H1 (cell line): ENCODE measurements around the gene CHCHD6. TPM values are rescaled to one million over a fixed set of nuclear protein-coding genes. Genes with fewer than 3 reads are reported as not detected.

ENCODE experiments used
- CTCF ChIA-PET: fragments of 300-600 bp; sonication (Branson Sonifier 250); formaldehyde crosslinking; loops from one replicate; lab custom pipeline; 2021; ENCODE audit not compliant: partially characterized antibody; lab: Charles Lee
- POLR2A ChIA-PET: fragments of 300-600 bp; sonication (Branson Sonifier 250); formaldehyde crosslinking; loops from one replicate; lab custom pipeline; 2021; ENCODE audit warnings: inconsistent platforms; ENCODE audit not compliant: partially characterized antibody; lab: Charles Lee
- DNase-seq, 2 experiments: peaks; one replicate each; pipeline versions ENCODE4 v3.0.0 to v3.0.0-alpha.2; 2010 to 2022; ENCODE audit warnings: low spot score in 2 of 2, low read depth in 1 of 2, mixed read lengths in 1 of 2
- FAIRE-seq: peaks from 2 replicates; lab custom pipeline; 2011; peaks lifted over from hg19 to GRCh38; lab: Jason Lieb, UNC
- H2AFZ ChIP-seq: 2 replicates; pipeline ENCODE4 v1.8.1; 2012; ENCODE audit warnings: low read length, inconsistent platforms
- H2AK5ac ChIP-seq: 2 replicates; pipeline ENCODE4 v1.6.1; 2013; ENCODE audit warnings: low read depth, low read length
- H2BK120ac ChIP-seq: replicated peaks from 2 replicates; pipeline ENCODE3; 2013; ENCODE audit warnings: low read depth, low read length, inconsistent platforms
- H2BK12ac ChIP-seq: 2 replicates; pipeline ENCODE4 v1.6.1; 2013; ENCODE audit warnings: low read depth, low read length
- H2BK15ac ChIP-seq: 2 replicates; pipeline ENCODE4 v1.6.1; 2013; ENCODE audit warnings: low read length
- H2BK20ac ChIP-seq: 2 replicates; pipeline ENCODE4 v1.6.1; 2013; ENCODE audit warnings: low read length
- H2BK5ac ChIP-seq: 2 replicates; pipeline ENCODE4 v1.6.1; 2013; ENCODE audit warnings: low read depth, low read length
- H3K14ac ChIP-seq: 2 replicates; pipeline ENCODE4 v1.6.1; 2013; ENCODE audit warnings: inconsistent platforms; ENCODE audit not compliant: insufficient read length
- H3K18ac ChIP-seq: 2 replicates; pipeline ENCODE4 v1.6.1; 2013; ENCODE audit warnings: low read length; ENCODE audit errors: extremely low read depth
- H3K23ac ChIP-seq: 2 replicates; pipeline ENCODE4 v1.6.1; 2013; ENCODE audit warnings: inconsistent platforms; ENCODE audit not compliant: insufficient read length
- H3K23me2 ChIP-seq: 2 replicates; pipeline ENCODE4 v1.6.1; 2013; ENCODE audit warnings: low read depth, low read length
- H3K27ac ChIP-seq: 2 replicates; pipeline ENCODE4 v1.6.1; 2011; ENCODE audit warnings: low read depth, low read length, inconsistent platforms
- H3K27me3 ChIP-seq, 4 experiments: replicated peaks in 1 of 4; 1 replicate in 1 of 4; 2 replicates in 3 of 4; pipeline versions ENCODE4 v1.6.1 to v1.8.1; 2011 to 2013; ENCODE audit warnings: low read length in 3 of 4, mild to moderate bottlenecking in 3 of 4, inconsistent platforms in 2 of 4, mixed read lengths in 2 of 4, moderate library complexity in 1 of 4; ENCODE audit not compliant: control insufficient read depth in 3 of 4, insufficient read depth in 3 of 4; ENCODE audit errors: extremely low read depth in 1 of 4
- H3K36me3 ChIP-seq, 4 experiments: 2 replicates each; pipeline versions ENCODE4 v1.6.1 to v1.8.1; 2011 to 2013; ENCODE audit warnings: mild to moderate bottlenecking in 4 of 4, low read length in 3 of 4, moderate library complexity in 2 of 4, control low read depth in 1 of 4, inconsistent platforms in 1 of 4; ENCODE audit not compliant: insufficient read depth in 4 of 4, control insufficient read depth in 2 of 4
- H3K4ac ChIP-seq: replicated peaks from 2 replicates; pipeline ENCODE3; 2013; ENCODE audit warnings: low read length, low read depth, mixed read lengths, inconsistent platforms; ENCODE audit not compliant: insufficient read length
- H3K4me1 ChIP-seq, 4 experiments: replicated peaks in 1 of 4; 1 replicate in 1 of 4; 2 replicates in 3 of 4; pipeline versions ENCODE4 v1.6.1 to v1.8.1; 2011 to 2013; ENCODE audit warnings: low read length in 3 of 4, inconsistent platforms in 2 of 4, mixed read lengths in 1 of 4; ENCODE audit not compliant: insufficient read depth in 4 of 4, control insufficient read depth in 3 of 4
- H3K4me2 ChIP-seq, 2 experiments: 2 replicates each; pipeline versions ENCODE4 v1.6.1 to v1.8.1; 2011 to 2013; ENCODE audit warnings: low read depth in 2 of 2, low read length in 2 of 2, control low read depth in 1 of 2, inconsistent platforms in 1 of 2, mild to moderate bottlenecking in 1 of 2; ENCODE audit not compliant: insufficient read depth in 1 of 2
- H3K4me3 ChIP-seq, 4 experiments: fragments of 200-600, 300-600 bp in 1 of 4; sonication (generic), shearing (Covaris generic), sonication (Bioruptor Twin) in 1 of 4; 2 replicates each; pipeline versions ENCODE4 v1.5.1 to v1.8.1; 2011 to 2016; ENCODE audit warnings: low read length in 4 of 4, low read depth in 3 of 4, control low read depth in 2 of 4, inconsistent platforms in 2 of 4, mild to moderate bottlenecking in 2 of 4, mixed read lengths in 1 of 4, moderate library complexity in 1 of 4; ENCODE audit not compliant: insufficient read depth in 2 of 4; ENCODE audit errors: extremely low read depth in 1 of 4
- H3K56ac ChIP-seq: replicated peaks from 2 replicates; pipeline ENCODE3; 2013; ENCODE audit warnings: low read depth, mild to moderate bottlenecking, mixed read lengths, low read length, inconsistent platforms; ENCODE audit not compliant: insufficient read length
- H3K79me1 ChIP-seq: 2 replicates; pipeline ENCODE4 v1.6.1; 2013; ENCODE audit warnings: low read depth, low read length, control low read depth
- H3K79me2 ChIP-seq, 2 experiments: 2 replicates each; pipeline versions ENCODE4 v1.6.1 to v1.8.1; 2012 to 2013; ENCODE audit warnings: low read length in 2 of 2, mild to moderate bottlenecking in 2 of 2, inconsistent platforms in 1 of 2; ENCODE audit not compliant: insufficient read depth in 2 of 2, control insufficient read depth in 1 of 2
- H3K9ac ChIP-seq, 4 experiments: replicated peaks in 1 of 4; 1 replicate in 1 of 4; 2 replicates in 3 of 4; pipeline versions ENCODE4 v1.6.1 to v1.8.1; 2011 to 2013; ENCODE audit warnings: low read depth in 3 of 4, low read length in 3 of 4, control low read depth in 2 of 4, mild to moderate bottlenecking in 2 of 4, moderate library complexity in 2 of 4, inconsistent platforms in 1 of 4; ENCODE audit errors: extremely low read depth in 1 of 4
- H3K9me3 ChIP-seq, 2 experiments: 2 replicates each; pipeline versions ENCODE4 v1.6.1 to v1.8.1; 2012 to 2013; ENCODE audit warnings: mild to moderate bottlenecking in 2 of 2, moderate library complexity in 2 of 2, control low read depth in 1 of 2, inconsistent platforms in 1 of 2, low read depth in 1 of 2, low read length in 1 of 2, mixed read lengths in 1 of 2; ENCODE audit not compliant: insufficient read depth in 2 of 2
- H4K20me1 ChIP-seq, 2 experiments: replicated peaks in 1 of 2; 2 replicates each; pipeline versions ENCODE3 to v1.8.1; 2011 to 2013; ENCODE audit warnings: inconsistent platforms in 2 of 2, low read length in 2 of 2, mild to moderate bottlenecking in 1 of 2; ENCODE audit not compliant: insufficient read depth in 2 of 2, control insufficient read depth in 1 of 2
- H4K5ac ChIP-seq: 2 replicates; pipeline ENCODE4 v1.6.1; 2013; ENCODE audit warnings: low read length, low read depth, mixed read lengths, inconsistent platforms; ENCODE audit not compliant: insufficient read length
- H4K8ac ChIP-seq: 2 replicates; pipeline ENCODE4 v1.8.0; 2013; ENCODE audit warnings: mild to moderate bottlenecking, moderate library complexity, low read length, inconsistent platforms; ENCODE audit not compliant: insufficient read depth; ENCODE audit errors: extremely low read depth
- H4K91ac ChIP-seq: replicated peaks from 2 replicates; pipeline ENCODE3; 2013; ENCODE audit warnings: low read length, mixed read lengths, inconsistent platforms; ENCODE audit not compliant: insufficient read length
- GABPA ChIP-seq: IDR thresholded peaks from 2 replicates; pipeline ENCODE4 v1.6.1; 2011; ENCODE audit warnings: mild to moderate bottlenecking, low read length, moderate library complexity, borderline replicate concordance; ENCODE audit not compliant: insufficient read depth
- SP2 ChIP-seq: IDR thresholded peaks from 2 replicates; pipeline ENCODE4 v1.6.1; 2012; ENCODE audit warnings: mild to moderate bottlenecking, low read length, inconsistent platforms
- TEAD4 ChIP-seq: IDR thresholded peaks from 2 replicates; pipeline ENCODE4 v1.6.1; 2012; ENCODE audit warnings: low read depth, low read length, inconsistent platforms, mixed read lengths
- WGBS, 2 experiments: shearing (Covaris generic) in 1 of 2; methylation state at CpG; one replicate each; pipeline versions ENCODE4 v1.1.6 to v1.1.7; 2013 to 2015; ENCODE audit warnings: low lambda C conversion rate in 2 of 2, mixed read lengths in 2 of 2, inconsistent platforms in 1 of 2, low coverage in 1 of 2, missing lambda C conversion rate in 1 of 2; ENCODE audit not compliant: insufficient replicate concordance in 2 of 2, insufficient coverage in 1 of 2, insufficient read length in 1 of 2; ENCODE audit errors: extremely low coverage in 1 of 2, missing lambda C conversion rate in 1 of 2; 5-methylcytosine and 5-hydroxymethylcytosine counted together
- polyA plus RNA-seq, 7 experiments: library from polyadenylated mRNA; depleted of rRNA in 3 of 7; stranded (reverse) in 5 of 7; unstranded in 2 of 7; fragments of >200 nt in 5 of 7; fragments of 200-250 nt in 2 of 7; gene quantifications; 1 replicate in 5 of 7; 2 replicates in 1 of 7; 4 replicates in 1 of 7; pipeline versions ENCODE4 v1.2.1 to v1.2.3, GENCODE V29; 2011 to 2013; ENCODE audit warnings: missing spikeins in 2 of 7, mixed read lengths in 2 of 7
- total RNA-seq: library from RNA; stranded (reverse); fragmentation: NEBNext Ultra II Directional; extraction: Animal tissue kit (Norgen Biotek cat#: 25700); gene quantifications from 2 replicates; pipeline ENCODE4 v1.2.1, GENCODE V29; 2021
- TF ChIP-seq, protein P1 (sequence below): IDR thresholded peaks from 2 replicates; pipeline ENCODE4 v1.6.1; 2012; ENCODE audit warnings: inconsistent platforms

Gene CHCHD6
- total and polyA plus RNA-seq, 2 of the 8 experiments (the other 6 are each of a cell fraction or from before 2014, with no cell fraction given), result 32.4 to 37.6 TPM

DNA sequence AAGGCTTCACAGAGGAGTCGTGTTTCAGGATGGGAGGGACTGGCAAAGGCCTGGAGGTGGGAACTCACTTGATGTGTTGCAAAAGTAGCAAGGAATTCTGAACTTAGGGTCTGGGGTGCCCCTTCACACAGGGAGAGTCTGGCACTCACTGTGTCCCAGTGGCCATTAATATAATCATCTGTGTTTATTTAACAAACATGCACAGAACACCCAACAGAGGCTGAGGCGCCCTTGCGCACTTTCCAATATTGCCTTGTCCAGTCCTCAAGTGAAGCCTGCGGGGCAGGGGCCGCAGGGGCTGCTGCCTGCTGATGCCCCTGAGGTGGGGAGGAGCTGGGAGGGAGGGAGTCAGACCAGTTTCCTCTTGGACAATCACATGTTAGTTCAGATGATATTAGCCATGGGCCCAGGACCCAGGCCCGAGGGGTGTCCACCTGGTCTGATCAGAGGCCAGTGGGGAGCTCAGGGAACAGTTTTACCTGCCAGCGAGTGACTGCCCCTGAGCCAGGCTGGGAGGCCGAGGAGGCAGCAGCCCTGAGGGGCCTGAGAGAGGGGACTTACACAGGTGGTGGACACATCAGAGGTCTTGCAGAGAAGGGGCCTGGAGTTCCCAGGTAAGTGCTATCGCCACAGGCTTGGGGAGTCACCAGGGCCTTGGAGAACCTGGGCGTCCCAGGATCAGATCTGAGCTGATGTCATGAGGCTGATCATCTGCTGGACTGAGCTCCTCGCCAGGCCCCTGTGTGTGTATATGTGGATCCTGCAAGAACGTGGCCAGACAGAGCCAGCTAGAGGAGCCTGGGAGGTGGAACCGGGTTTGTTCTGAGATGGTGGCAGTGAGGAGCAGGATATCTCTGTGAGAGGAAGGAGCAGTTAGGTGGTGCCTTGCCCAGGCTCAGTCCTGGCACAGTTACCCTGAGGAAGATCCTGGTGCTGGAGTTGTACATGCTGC, 35.3 kb upstream of the CHCHD6 start:
- H2BK15ac ChIP-seq, result no peak overlapping the region
- H2BK20ac ChIP-seq, result no peak overlapping the region
- no peak overlapping the region for H2BK5ac ChIP-seq
- WGBS, 2 experiments, result 93% methylated on average over 13 of the region's 13 CpGs; no CpG with 5 or more reads in 1 of the 2 experiments
- no peaks in the 10 kb centered on the region for H4K20me1 ChIP-seq
- H3K9ac ChIP-seq, result no peak overlapping the region
- H3K36me3 ChIP-seq, result no peaks in the 10 kb centered on the region
- no peak overlapping the region for H2AK5ac ChIP-seq
- H4K91ac ChIP-seq, result no peak overlapping the region
- no peaks in the 10 kb centered on the region for H3K79me1 ChIP-seq
- peak in 1 of 2 experiments; percentile 34 for DNase-seq
- no peak overlapping the region for H3K56ac ChIP-seq
- H3K4me1 ChIP-seq, result no peaks in the 10 kb centered on the region; a peak in 2 of 7 replicates
- H3K23ac ChIP-seq, result no peak overlapping the region
- no peak overlapping the region for H3K4me3 ChIP-seq
- no peak overlapping the region for H3K27ac ChIP-seq
- H3K4ac ChIP-seq, result no peak overlapping the region
- POLR2A ChIA-PET, result no interaction called here
- no peak overlapping the region for H3K18ac ChIP-seq
- no peak for FAIRE-seq
- no peaks in the 10 kb centered on the region; a peak in 1 of 7 replicates for H3K27me3 ChIP-seq
- H2AFZ ChIP-seq, result no peak overlapping the region
- CTCF ChIA-PET, result interaction anchor here (1.2 to 2.5 kb wide), 5 partner anchors 10 to 82 kb away, joined by 3 to 9 read pairs (median 4); no protein-coding TSS in a partner anchor
- peaks cover 0 to 4% of the 10 kb centered on the region in 2 experiments; a peak in 2 of 4 replicates for H3K9me3 ChIP-seq
- no peak overlapping the region for H2BK120ac ChIP-seq
- H3K79me2 ChIP-seq, result no peaks in the 10 kb centered on the region
- H3K14ac ChIP-seq, result no peak overlapping the region
- H3K23me2 ChIP-seq, result no peaks in the 10 kb centered on the region
- H4K8ac ChIP-seq, result no peak overlapping the region
- no peak overlapping the region for H3K4me2 ChIP-seq
- no peak overlapping the region for H2BK12ac ChIP-seq
- no peak overlapping the region for H4K5ac ChIP-seq
- TF ChIP-seq SP2 (no peak), GABPA (no peak), TEAD4 (no peak)
- TF ChIP-seq, protein P1, sequence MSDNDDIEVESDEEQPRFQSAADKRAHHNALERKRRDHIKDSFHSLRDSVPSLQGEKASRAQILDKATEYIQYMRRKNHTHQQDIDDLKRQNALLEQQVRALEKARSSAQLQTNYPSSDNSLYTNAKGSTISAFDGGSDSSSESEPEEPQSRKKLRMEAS, result no peak
